Stomach (tissue), 9 donors: Measurements from ENCODE around the gene SLC52A1. TPM values are rescaled to one million over a fixed set of nuclear protein-coding genes. Genes with fewer than 3 reads are reported as not detected.
A peak's percentile ranks its signal among the peaks of the same experiment; 100 is the strongest.

ENCODE experiments used
- DNase-seq, 2 donors: peaks; one replicate each; pipeline versions ENCODE4 v3.0.0 to v3.0.0-alpha.2; 2013 to 2019
- H3K27ac ChIP-seq, 5 donors: fragments of 200-600 bp in 4 of 5; sonication (generic) in 4 of 5; one replicate each; pipeline ENCODE4 v1.5.1; 2013 to 2019; ENCODE audit warnings: mild to moderate bottlenecking in 1 of 5, moderate library complexity in 1 of 5
- H3K27me3 ChIP-seq, 3 donors: fragments of 200-600 bp; sonication (generic); one replicate each; pipeline ENCODE4 v1.5.1; 2017 to 2019; ENCODE audit warnings: mixed run types in 1 of 3
- H3K36me3 ChIP-seq, 4 donors: fragments of 200-600 bp; sonication (generic); 1 replicate in 3 of 4; 2 replicates in 1 of 4; pipeline ENCODE4 v1.5.1; 2016 to 2019
- H3K4me1 ChIP-seq, 4 donors: fragments of 200-600 bp; sonication (generic); one replicate each; pipeline ENCODE4 v1.5.1; 2016 to 2019
- H3K4me3 ChIP-seq, 4 donors: fragments of 200-600 bp; sonication (generic) in 3 of 4; one replicate each; pipeline ENCODE4 v1.5.1; 2016 to 2019; ENCODE audit warnings: mild to moderate bottlenecking in 1 of 4
- H3K9me3 ChIP-seq, 4 donors: fragments of 200-600 bp; sonication (generic); one replicate each; pipeline ENCODE4 v1.5.1; 2016 to 2019
- CTCF ChIP-seq, 7 experiments: fragments of 450-650 bp in 4 of 7; fragments of 200-600 bp in 3 of 7; sonication (generic) in 3 of 7; IDR thresholded peaks; one replicate each; pipeline ENCODE4 v1.5.1; 2016 to 2019; ENCODE audit warnings: antibody characterized with exemption in 7 of 7, control low read depth in 2 of 7, mild to moderate bottlenecking in 1 of 7
- EP300 ChIP-seq: sonication (generic); formaldehyde crosslinking; IDR thresholded peaks from one replicate; pipeline ENCODE4 v1.6.1; 2017; ENCODE audit warnings: antibody characterized with exemption
- POLR2A ChIP-seq, 4 donors: fragments of 450-650 bp; IDR thresholded peaks; one replicate each; pipeline ENCODE4 v1.6.1; 2016; ENCODE audit warnings: antibody characterized with exemption in 4 of 4, control low read depth in 2 of 4, mild to moderate bottlenecking in 1 of 4, moderate library complexity in 1 of 4
- POLR2AphosphoS5 ChIP-seq, 3 donors: sonication (generic); formaldehyde crosslinking; IDR thresholded peaks; one replicate each; pipeline ENCODE4 v1.6.1; 2016; ENCODE audit warnings: antibody characterized with exemption in 3 of 3
- whole genome bisulfite sequencing, 5 donors: extraction: QIAGEN DNeasy Blood & Tissue Kit in 3 of 5; methylation state at CpG; one replicate each; pipeline versions ENCODE4 v1.1.5 to v1.1.7; 2013 to 2018; 5-methylcytosine and 5-hydroxymethylcytosine counted together
- intact Hi-C: fragments of 100-400 bp; cut with DNase I; formaldehyde crosslinking; loops from one replicate; pipeline ENCODE4 v1.15.1; 2023; ENCODE audit warnings: low total_unique reads
- polyA plus RNA-seq, 3 donors: library from polyadenylated mRNA; stranded (reverse); fragments of 200-250 nt; gene quantifications; one replicate each; pipeline ENCODE4 v1.2.3, GENCODE V29; 2013
- total RNA-seq, 5 donors: library from RNA; depleted of rRNA; stranded (reverse); fragments of >200 nt; gene quantifications; one replicate each; pipeline versions ENCODE4 v1.1.0 to v1.2.3, GENCODE V29; 2014 to 2016
- donor health status: healthy with polysubstance abuse.
- donor health status: Bipolar disorder and iron deficiency.
- donor health status: healthy.

Gene SLC52A1
- total and polyA plus RNA-seq, 8 donors = 1.0 TPM; not detected in 7

DNA sequence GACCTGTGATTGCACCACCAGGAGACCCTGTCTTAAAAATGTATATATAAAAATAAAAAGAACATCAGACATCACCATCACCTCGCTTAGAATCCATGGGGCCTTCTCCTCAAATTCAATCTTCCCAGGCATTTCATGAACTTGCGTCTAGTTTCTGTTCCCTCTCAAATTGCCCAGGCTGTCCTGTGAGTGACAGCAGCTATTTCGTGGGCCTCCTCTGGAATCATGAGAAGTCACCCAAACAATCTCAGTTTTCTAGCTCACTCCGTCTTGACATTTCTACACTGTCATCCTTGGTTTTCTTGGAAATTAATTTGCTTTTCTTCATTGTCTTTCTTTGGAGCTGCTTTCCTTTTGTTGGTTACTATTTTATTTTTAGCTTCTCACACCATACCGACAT lies 7.3 kb downstream of the SLC52A1 start:
- DNase-seq = no peak
- no peaks in the 10 kb centered on the region for H3K27me3 ChIP-seq
- 79 to 86% (median 83%) methylated on average over 5 of the region's 5 CpGs for WGBS, 5 donors
- no peak overlapping the region for H3K27ac ChIP-seq
- no peaks in the 10 kb centered on the region for H3K9me3 ChIP-seq
- no peak overlapping the region for H3K4me3 ChIP-seq
- intact Hi-C loops = no loop called here
- peaks cover 10 to 13% (median 13%) of the 10 kb centered on the region in 4 donors for H3K36me3 ChIP-seq
- H3K4me1 ChIP-seq = peaks cover 0 to 45% (median 27%) of the 10 kb centered on the region in 4 donors
- TF ChIP-seq EP300 = no peak
- TF ChIP-seq POLR2AphosphoS5 (IDR thresholded peaks at IDR 0.05) = no peak
- no peak for TF ChIP-seq POLR2A (IDR thresholded peaks at IDR 0.05)
- TF ChIP-seq CTCF (IDR thresholded peaks at IDR 0.05) = no peak

GRCh38 chr17:5027299-5027698 lies 7.9 kb downstream of the SLC52A1 start:
- WGBS, 5 donors = 77 to 86% (median 84%) methylated on average over 6 of the region's 6 CpGs
- H3K36me3 ChIP-seq = peaks cover 16 to 20% (median 19%) of the 10 kb centered on the region in 4 donors
- no peaks in the 10 kb centered on the region for H3K27me3 ChIP-seq
- H3K27ac ChIP-seq = no peak overlapping the region
- intact Hi-C loops = no loop called here
- no peak for TF ChIP-seq EP300
- no peak for TF ChIP-seq CTCF (IDR thresholded peaks at IDR 0.05)
- no peak for TF ChIP-seq POLR2AphosphoS5 (IDR thresholded peaks at IDR 0.05)
- TF ChIP-seq POLR2A (IDR thresholded peaks at IDR 0.05) = no peak
- peaks cover 0 to 45% (median 27%) of the 10 kb centered on the region in 4 donors for H3K4me1 ChIP-seq
- H3K4me3 ChIP-seq = no peak overlapping the region
- no peaks in the 10 kb centered on the region for H3K9me3 ChIP-seq
- DNase-seq = no peak

DNA sequence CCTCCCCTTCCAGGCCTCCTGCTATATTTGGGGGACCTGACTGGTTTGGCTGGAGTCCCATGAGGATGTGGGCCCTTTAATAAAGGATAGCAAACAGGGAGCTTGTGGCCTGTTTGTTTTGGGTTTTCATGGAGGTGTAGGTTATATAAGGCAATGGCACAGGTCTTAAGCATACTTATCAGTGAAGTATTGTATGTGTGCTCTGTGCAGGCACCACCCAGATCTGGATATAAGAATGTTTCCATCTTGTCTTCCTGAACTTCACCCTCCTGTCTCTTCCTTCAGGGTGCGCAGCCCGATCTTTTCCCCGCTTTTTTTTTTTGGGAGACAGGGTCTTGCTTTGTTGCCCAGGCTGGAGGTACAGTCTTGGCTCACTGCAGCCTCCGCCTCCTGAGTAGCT lies 10.6 kb downstream of the SLC52A1 start:
- DNase-seq = no peak
- Histone ChIP-seq H3K9me3 (no peaks in the 10 kb centered on the region), H3K36me3 (peaks cover 36 to 47% (median 46%) of the 10 kb centered on the region in 4 donors), H3K27me3 (no peaks in the 10 kb centered on the region), H3K4me3 (no peak overlapping the region), H3K27ac (peak overlapping the region; percentile 13 to 51 (median 46)), H3K4me1 (peaks cover 0 to 28% (median 18%) of the 10 kb centered on the region in 4 donors)
- no peak for TF ChIP-seq CTCF (IDR thresholded peaks at IDR 0.05)
- TF ChIP-seq POLR2AphosphoS5 (IDR thresholded peaks at IDR 0.05) = no peak
- no peak for TF ChIP-seq POLR2A (IDR thresholded peaks at IDR 0.05)
- no peak for TF ChIP-seq EP300
- WGBS, 5 donors = 43 to 68% (median 60%) methylated on average over 4 of the region's 4 CpGs
- intact Hi-C loops = no loop called here

DNA sequence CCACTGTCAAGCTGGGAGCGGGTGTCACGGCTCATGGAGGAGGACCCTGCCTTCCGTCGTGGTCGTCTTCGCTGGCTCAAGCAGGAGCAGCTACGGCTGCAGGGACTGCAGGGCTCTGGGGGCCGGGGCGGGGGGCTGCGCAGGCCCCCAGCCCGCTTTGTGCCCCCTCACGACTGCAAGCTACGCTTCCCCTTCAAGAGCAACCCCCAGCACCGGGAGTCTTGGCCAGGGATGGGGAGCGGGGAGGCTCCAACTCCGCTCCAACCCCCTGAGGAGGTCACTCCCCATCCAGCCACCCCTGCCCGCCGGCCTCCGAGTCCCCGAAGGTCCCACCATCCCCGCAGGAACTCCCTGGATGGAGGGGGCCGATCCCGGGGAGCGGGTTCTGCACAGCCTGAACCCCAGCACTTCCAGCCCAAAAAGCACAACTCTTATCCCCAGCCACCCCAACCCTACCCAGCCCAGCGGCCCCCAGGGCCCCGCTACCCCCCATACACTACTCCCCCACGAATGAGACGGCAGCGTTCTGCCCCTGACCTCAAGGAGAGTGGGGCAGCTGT lies 11.6 kb downstream of the SLC52A1 start:
- no peak for DNase-seq
- H3K4me1 ChIP-seq = peaks cover 0 to 28% (median 18%) of the 10 kb centered on the region in 4 donors
- intact Hi-C loops = no loop called here
- H3K27me3 ChIP-seq = no peaks in the 10 kb centered on the region
- H3K36me3 ChIP-seq = peaks cover 36 to 56% (median 55%) of the 10 kb centered on the region in 4 donors
- H3K27ac ChIP-seq = peak overlapping the region in 3 of 5 donors; percentile 18 to 51 (median 46)
- TF ChIP-seq POLR2AphosphoS5 (IDR thresholded peaks at IDR 0.05) (no peak), POLR2A (IDR thresholded peaks at IDR 0.05) (no peak), EP300 (no peak), CTCF (IDR thresholded peaks at IDR 0.05) (no peak)
- no peak overlapping the region for H3K4me3 ChIP-seq
- 76 to 92% (median 83%) methylated on average over 17 to 29 of the region's 29 CpGs for WGBS, 5 donors
- no peaks in the 10 kb centered on the region for H3K9me3 ChIP-seq
